Gastroesophageal sphincter (tissue), 3 donors: ENCODE data around the gene RHEX.

Experiments used
- POLR2A ChIP-seq, 2 donors: fragments of 450-650 bp; IDR thresholded peaks; one replicate each; pipeline ENCODE4 v1.6.1; 2017; ENCODE audit warnings: antibody characterized with exemption in 2 of 2, mild to moderate bottlenecking in 2 of 2, moderate library complexity in 1 of 2
- POLR2AphosphoS5 ChIP-seq: sonication (generic); formaldehyde crosslinking; IDR thresholded peaks from one replicate; pipeline ENCODE4 v1.6.1; 2017; ENCODE audit warnings: antibody characterized with exemption
- TF ChIP-seq, protein P1 (sequence below), 4 experiments: fragments of 200-600 bp in 2 of 4; fragments of 450-650 bp in 2 of 4; sonication (generic) in 1 of 4; IDR thresholded peaks; one replicate each; pipeline ENCODE4 v1.5.1; 2017 to 2019; ENCODE audit warnings: antibody characterized with exemption in 4 of 4, mild to moderate bottlenecking in 2 of 4, moderate library complexity in 2 of 4

DNA sequence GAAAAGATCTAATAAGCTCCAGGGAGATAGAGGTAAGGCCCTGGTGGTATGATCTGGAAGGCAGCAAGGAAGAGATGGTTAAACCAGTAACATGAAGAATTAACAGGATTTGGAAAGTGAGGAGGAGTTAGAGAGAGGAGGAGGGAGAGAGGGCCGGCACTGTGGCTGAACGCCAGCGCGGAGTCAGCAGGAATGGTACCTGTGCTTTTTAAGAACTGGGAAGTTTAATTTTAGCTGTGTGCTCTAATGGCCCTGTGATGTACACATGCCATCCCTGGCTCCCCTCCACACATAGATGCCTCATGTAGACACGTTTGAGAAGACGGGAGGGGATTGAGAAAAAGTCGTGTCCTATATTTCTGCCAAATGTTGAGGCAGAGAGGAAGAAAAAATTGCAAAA lies 78.1 kb downstream of the RHEX start:
- TF ChIP-seq, protein P1, sequence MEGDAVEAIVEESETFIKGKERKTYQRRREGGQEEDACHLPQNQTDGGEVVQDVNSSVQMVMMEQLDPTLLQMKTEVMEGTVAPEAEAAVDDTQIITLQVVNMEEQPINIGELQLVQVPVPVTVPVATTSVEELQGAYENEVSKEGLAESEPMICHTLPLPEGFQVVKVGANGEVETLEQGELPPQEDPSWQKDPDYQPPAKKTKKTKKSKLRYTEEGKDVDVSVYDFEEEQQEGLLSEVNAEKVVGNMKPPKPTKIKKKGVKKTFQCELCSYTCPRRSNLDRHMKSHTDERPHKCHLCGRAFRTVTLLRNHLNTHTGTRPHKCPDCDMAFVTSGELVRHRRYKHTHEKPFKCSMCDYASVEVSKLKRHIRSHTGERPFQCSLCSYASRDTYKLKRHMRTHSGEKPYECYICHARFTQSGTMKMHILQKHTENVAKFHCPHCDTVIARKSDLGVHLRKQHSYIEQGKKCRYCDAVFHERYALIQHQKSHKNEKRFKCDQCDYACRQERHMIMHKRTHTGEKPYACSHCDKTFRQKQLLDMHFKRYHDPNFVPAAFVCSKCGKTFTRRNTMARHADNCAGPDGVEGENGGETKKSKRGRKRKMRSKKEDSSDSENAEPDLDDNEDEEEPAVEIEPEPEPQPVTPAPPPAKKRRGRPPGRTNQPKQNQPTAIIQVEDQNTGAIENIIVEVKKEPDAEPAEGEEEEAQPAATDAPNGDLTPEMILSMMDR (IDR thresholded peaks at IDR 0.05): no peak
- TF ChIP-seq POLR2AphosphoS5: no peak
- TF ChIP-seq POLR2A (IDR thresholded peaks at IDR 0.05): no peak
